ENCODE measurements around the gene TAGLN3. TPM values are rescaled to one million over a fixed set of nuclear protein-coding genes. Genes with fewer than 3 reads are reported as not detected.
A peak's percentile ranks its signal among the peaks of the same experiment; 100 is the strongest.

The TAGLN3 gene
- total RNA-seq, 4 donors from 2014 or later = 0.22 to 2.6 TPM; not detected in 2

DNA sequence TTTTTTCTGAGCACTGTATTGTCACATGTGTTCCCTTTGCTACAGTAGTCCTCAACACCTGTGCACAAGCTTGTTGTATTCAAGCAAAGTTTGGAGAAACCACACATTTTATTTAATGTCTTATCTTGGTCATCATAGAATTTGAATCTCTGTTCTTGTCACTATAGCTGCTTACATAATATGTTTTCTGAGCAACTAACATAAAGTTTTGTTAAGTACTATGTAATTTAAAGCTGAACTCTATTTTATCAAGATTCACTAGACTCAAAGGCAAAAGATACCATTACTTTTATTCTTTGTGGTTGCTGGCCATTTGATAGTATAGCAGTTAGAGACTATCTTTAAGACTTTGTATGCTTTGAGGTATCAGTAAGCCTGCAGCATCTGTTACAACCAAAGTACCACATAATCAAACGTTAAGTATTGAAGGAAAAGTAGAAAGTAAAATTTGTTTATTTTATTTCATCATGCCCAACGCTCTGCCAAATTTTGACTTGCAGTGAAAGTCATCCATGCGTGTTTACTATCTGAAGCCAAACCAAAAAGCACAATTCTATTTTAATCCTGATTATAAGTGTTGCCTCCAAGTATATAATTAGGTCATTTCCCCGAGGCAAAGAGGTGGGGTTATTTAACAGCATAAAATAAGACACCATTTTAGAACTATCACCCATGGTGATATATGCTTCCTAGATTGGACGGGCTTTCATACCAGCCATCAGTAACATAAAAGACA lies 30.2 kb upstream of the TAGLN3 start:
- Histone ChIP-seq H3K9me3 (no peaks in the 10 kb centered on the region), H3K27ac (peak overlapping the region; percentile 6 to 58 (median 58)), H3K4me3 (replicated peaks in 1 of 3) (no peak overlapping the region), H3K4me1 (peaks cover 24 to 36% of the 10 kb centered on the region in 2 donors), H3K27me3 (no peaks in the 10 kb centered on the region), H3K36me3 (no peaks in the 10 kb centered on the region)
- WGBS, 2 donors = 29 to 31% methylated on average over 5 of the region's 5 CpGs
- intact Hi-C loops (cut with DNase I) = loop anchor here (5.0 kb wide), 1 partner anchor 251 kb away; no protein-coding TSS in a partner anchor
- no peak for DNase-seq
- TF ChIP-seq POLR2A (IDR thresholded peaks at IDR 0.05) = no peak
- TF ChIP-seq, protein P1, sequence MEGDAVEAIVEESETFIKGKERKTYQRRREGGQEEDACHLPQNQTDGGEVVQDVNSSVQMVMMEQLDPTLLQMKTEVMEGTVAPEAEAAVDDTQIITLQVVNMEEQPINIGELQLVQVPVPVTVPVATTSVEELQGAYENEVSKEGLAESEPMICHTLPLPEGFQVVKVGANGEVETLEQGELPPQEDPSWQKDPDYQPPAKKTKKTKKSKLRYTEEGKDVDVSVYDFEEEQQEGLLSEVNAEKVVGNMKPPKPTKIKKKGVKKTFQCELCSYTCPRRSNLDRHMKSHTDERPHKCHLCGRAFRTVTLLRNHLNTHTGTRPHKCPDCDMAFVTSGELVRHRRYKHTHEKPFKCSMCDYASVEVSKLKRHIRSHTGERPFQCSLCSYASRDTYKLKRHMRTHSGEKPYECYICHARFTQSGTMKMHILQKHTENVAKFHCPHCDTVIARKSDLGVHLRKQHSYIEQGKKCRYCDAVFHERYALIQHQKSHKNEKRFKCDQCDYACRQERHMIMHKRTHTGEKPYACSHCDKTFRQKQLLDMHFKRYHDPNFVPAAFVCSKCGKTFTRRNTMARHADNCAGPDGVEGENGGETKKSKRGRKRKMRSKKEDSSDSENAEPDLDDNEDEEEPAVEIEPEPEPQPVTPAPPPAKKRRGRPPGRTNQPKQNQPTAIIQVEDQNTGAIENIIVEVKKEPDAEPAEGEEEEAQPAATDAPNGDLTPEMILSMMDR (IDR thresholded peaks at IDR 0.05) = no peak

DNA sequence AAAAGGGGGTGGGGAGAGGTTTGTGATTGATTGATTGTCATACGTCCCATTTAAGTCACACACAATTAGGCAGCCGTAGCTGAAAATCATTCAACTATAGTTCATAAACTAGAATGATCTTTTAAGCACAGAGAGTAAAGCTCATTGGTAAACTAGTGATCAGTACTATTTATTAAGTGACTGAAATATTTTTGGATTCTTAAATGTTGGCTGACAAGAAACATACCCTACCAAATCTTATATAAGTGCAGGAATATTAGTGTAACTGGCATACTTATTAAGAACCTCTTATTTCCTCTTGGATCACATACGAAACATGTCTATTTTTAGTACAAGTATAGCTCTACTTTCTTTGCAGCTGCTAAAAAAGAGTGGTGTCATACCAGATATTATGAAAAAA lies 28.3 kb upstream of the TAGLN3 start:
- Histone ChIP-seq H3K4me3 (replicated peaks in 1 of 3) (no peak overlapping the region), H3K27ac (peak overlapping the region; percentile 60 to 82 (median 69)), H3K4me1 (peaks cover 24 to 36% of the 10 kb centered on the region in 2 donors), H3K36me3 (peaks cover 0 to 2% of the 10 kb centered on the region in 2 donors), H3K9me3 (no peaks in the 10 kb centered on the region), H3K27me3 (no peaks in the 10 kb centered on the region)
- intact Hi-C loops (cut with DNase I) = no loop called here
- 82 to 86% methylated on average over 3 of the region's 3 CpGs for WGBS, 2 donors
- no peak for DNase-seq
- TF ChIP-seq POLR2A (IDR thresholded peaks at IDR 0.05) = no peak
- TF ChIP-seq, protein P1 (IDR thresholded peaks at IDR 0.05) = no peak

DNA sequence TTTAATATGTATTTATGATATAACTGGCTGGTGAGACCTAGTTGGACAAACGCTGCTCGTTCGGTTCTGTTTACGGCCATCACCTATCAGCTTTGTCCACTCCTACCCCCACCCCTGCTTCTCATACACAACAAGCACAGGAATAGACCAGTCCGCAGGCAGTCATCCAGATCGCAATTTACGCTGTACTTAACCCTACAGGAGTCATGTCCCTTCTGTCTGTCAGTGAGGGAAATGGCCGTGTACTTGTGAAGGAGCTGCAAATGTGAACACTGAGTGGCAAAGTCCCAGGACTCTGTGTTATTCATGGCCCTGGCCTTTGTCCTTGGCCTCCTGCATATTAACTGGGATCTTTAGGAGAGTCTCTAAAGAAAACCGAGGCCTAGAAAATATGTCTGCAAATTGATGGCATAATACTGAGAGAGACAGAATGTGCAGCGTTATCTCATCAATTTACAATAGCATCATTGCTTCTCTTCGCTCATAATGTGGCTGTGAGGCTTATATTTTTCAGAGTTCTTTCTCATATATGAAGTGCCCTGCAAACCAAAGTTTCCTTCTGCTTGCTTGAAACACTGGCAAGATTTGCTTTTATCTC lies 27.1 kb upstream of the TAGLN3 start:
- peaks cover 0 to 2% of the 10 kb centered on the region in 2 donors for H3K36me3 ChIP-seq
- intact Hi-C loops (cut with DNase I) = no loop called here

GRCh38 chr3:111972891-111973290 lies 25.8 kb upstream of the TAGLN3 start:
- H3K9me3 ChIP-seq = no peaks in the 10 kb centered on the region
- TF ChIP-seq POLR2A (IDR thresholded peaks at IDR 0.05) = no peak
- TF ChIP-seq, protein P1 (IDR thresholded peaks at IDR 0.05) = no peak
- H3K4me1 ChIP-seq = peaks cover 24 to 31% of the 10 kb centered on the region in 2 donors
- DNase-seq = no peak
- H3K36me3 ChIP-seq = peaks cover 0 to 2% of the 10 kb centered on the region in 2 donors
- intact Hi-C loops (cut with DNase I) = no loop called here
- no peaks in the 10 kb centered on the region for H3K27me3 ChIP-seq
- WGBS, 2 donors = 56 to 80% methylated on average over 3 of the region's 3 CpGs
- H3K27ac ChIP-seq = no peak overlapping the region
- H3K4me3 ChIP-seq (replicated peaks in 1 of 3) = no peak overlapping the region

More for the DNA sequence above, 27.1 kb upstream of the TAGLN3 start:
- Histone ChIP-seq H3K4me3 (replicated peaks in 1 of 3) (no peak overlapping the region), H3K4me1 (peaks cover 24 to 36% of the 10 kb centered on the region in 2 donors), H3K27me3 (no peaks in the 10 kb centered on the region), H3K9me3 (no peaks in the 10 kb centered on the region), H3K27ac (peak overlapping the region; percentile 60 to 82 (median 69))
- WGBS, 2 donors = 48 to 55% methylated on average over 11 of the region's 11 CpGs
- DNase-seq = peak; percentile 81 to 88
- no peak for TF ChIP-seq POLR2A (IDR thresholded peaks at IDR 0.05)
- TF ChIP-seq, protein P1 (IDR thresholded peaks at IDR 0.05) = no peak

DNA sequence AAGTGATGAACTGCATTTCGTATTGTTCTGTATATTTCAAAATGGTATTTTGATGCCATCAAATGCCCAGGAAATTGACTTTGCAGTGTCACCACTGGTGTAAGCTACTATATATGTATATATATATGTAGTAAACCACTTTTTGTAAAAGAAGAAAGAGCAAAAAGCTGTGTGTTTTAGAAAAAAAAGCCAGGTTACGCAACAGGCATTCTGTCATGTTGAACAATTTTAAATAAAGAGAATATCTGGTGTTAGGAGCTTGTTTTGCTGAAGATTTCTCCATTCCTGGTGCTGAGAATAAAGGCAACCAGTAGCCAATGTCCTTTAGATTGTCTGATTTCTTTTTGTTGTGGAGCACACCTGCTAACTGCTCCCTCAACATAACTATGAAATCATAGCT lies 23.6 kb upstream of the TAGLN3 start:
- intact Hi-C loops (cut with DNase I) = no loop called here
- peaks cover 14 to 18% of the 10 kb centered on the region in 2 donors for H3K4me1 ChIP-seq
- H3K27ac ChIP-seq = no peak overlapping the region
- peaks cover 0 to 2% of the 10 kb centered on the region in 2 donors for H3K36me3 ChIP-seq
- WGBS, 2 donors = 95 to 99% methylated on average over 2 of the region's 2 CpGs
- TF ChIP-seq, protein P1 (IDR thresholded peaks at IDR 0.05) = no peak
- no peak for TF ChIP-seq POLR2A (IDR thresholded peaks at IDR 0.05)
- H3K9me3 ChIP-seq = no peaks in the 10 kb centered on the region
- DNase-seq = no peak
- H3K4me3 ChIP-seq (replicated peaks in 1 of 3) = no peak overlapping the region
- no peaks in the 10 kb centered on the region for H3K27me3 ChIP-seq
